Measurements from ENCODE around the gene LRBA. TPM values are rescaled to one million over a fixed set of nuclear protein-coding genes. Genes with fewer than 3 reads are reported as not detected.

The LRBA gene
- total and polyA plus RNA-seq, 2 donors (not counting 3 experiments of a cell fraction or from before 2014, with no cell fraction given): 18.0 to 35.1 TPM

DNA sequence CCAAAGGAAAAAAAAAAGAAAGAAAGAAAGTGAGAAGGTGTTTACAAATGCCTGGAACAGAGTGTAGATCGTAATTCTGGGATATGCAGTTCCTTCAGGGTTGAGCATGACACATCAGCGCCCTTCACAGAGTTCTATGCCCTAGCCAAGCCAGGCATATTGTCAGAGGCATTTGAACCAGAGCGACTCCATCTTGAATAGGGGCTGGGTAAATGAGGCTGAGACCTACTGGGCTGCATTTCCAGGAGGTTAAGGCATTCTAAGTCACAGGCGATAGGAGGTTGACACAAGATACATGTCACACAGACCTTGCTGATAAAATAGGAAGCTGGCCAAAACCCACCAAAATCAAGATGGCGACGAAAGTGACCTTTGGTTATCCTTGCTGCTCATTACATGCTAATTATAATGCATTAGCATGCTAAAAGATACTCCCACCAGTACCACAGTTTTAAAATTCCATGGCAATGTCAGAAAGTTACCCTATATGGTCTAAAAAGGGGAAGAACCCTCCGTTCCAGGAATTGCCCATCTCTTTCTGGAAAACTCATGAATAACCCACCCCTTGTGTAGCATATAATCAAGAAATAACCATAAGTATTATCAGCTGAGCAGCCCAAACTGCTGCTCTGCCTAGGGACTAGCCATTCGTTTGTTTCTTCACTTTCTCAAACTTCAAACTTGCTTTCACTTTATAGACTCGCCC is 23.5 kb upstream of the LRBA start:
- Histone ChIP-seq H3K4me3 (replicated peaks in 1 of 3; ENCODE audit: insufficient read depth in 1 of 3, low read depth in 1 of 3, low read length in 3 of 3) (no peak overlapping the region), H3K36me3 (ENCODE audit: control insufficient read depth in 2 of 2, extremely low read depth in 1 of 2, insufficient read depth in 2 of 2, low read length in 2 of 2) (no peaks in the 10 kb centered on the region), H3K9me1 (replicated peaks; ENCODE audit: control insufficient read depth, extremely low read depth, insufficient read depth, low read length) (no peaks in the 10 kb centered on the region), H3K9ac (replicated peaks; ENCODE audit: extremely low read depth, insufficient read depth, low read length) (no peak overlapping the region), H3K9me3 (replicated peaks; ENCODE audit: control insufficient read depth, insufficient read depth, low read length) (no peaks in the 10 kb centered on the region), H3K27me3 (ENCODE audit: control insufficient read depth in 2 of 2, insufficient read depth in 2 of 2, low read length in 2 of 2) (no peaks in the 10 kb centered on the region), H4K20me1 (replicated peaks; ENCODE audit: control insufficient read depth, extremely low read depth, insufficient read depth, low read length) (no peaks in the 10 kb centered on the region), H3K79me2 (ENCODE audit: control insufficient read depth, insufficient read depth, low read length) (no peaks in the 10 kb centered on the region), H3K27ac (ENCODE audit: insufficient read depth, low read depth, low read length) (no peak overlapping the region), H3K4me2 (ENCODE audit: insufficient read depth, low read length) (no peak overlapping the region), H3K4me1 (ENCODE audit: control insufficient read depth, extremely low read depth, insufficient read depth, low read length) (no peaks in the 10 kb centered on the region), H2AFZ (ENCODE audit: low read depth, low read length) (no peak overlapping the region)
- DNase-seq (ENCODE audit: low read depth, low spot score) (no peak), FAIRE-seq (no peak)
- TF ChIP-seq FOS (IDR thresholded peaks at IDR 0.05; ENCODE audit: borderline replicate concordance, insufficient read depth, low read length) (no peak), MAX (IDR thresholded peaks at IDR 0.05; ENCODE audit: insufficient read depth, insufficient read length) (no peak), POLR2AphosphoS5 (IDR thresholded peaks at IDR 0.05; ENCODE audit: insufficient read depth, low read depth, low read length) (no peak), GATA2 (IDR thresholded peaks at IDR 0.05; ENCODE audit: insufficient read depth, insufficient read length, low read depth, low read length) (no peak), MYC (IDR thresholded peaks at IDR 0.05; ENCODE audit: low read depth, low read length) (no peak), CTCF (IDR thresholded peaks at IDR 0.05; ENCODE audit: extremely low read depth in 1 of 2, insufficient read depth in 1 of 2, low read depth in 1 of 2, low read length in 2 of 2) (no peak), EZH2 (IDR thresholded peaks at IDR 0.05; ENCODE audit: borderline replicate concordance, low read depth, low read length, severe bottlenecking) (no peak), JUN (IDR thresholded peaks at IDR 0.05; ENCODE audit: borderline replicate concordance, insufficient read depth, insufficient read length, low read depth) (no peak), POLR2A (IDR thresholded peaks at IDR 0.05; ENCODE audit: low read depth, low read length) (no peak)
- dilution Hi-C loops (cut with MboI; ENCODE audit: extremely low pct_ligation_motif_present, low sequenced_read_pairs): no loop called here
- BruUV-seq (replicated peaks): no TSS peak
- POLR2A ChIA-PET: no interaction called here
- intact Hi-C loops (cut with micrococcal nuclease): no loop called here
- CTCF ChIA-PET: interaction anchor here (0.6 kb wide), 1 partner anchor 597 kb away, joined by 4 read pairs; no protein-coding TSS in a partner anchor
